NT2/D1 (cell line): Measurements from ENCODE around the gene ANKS3.

Experiments
- SUZ12 ChIP-seq: IDR thresholded peaks from 2 replicates; pipeline ENCODE4 v1.6.1; 2011; ENCODE audit not compliant: insufficient read length, insufficient read depth; ENCODE audit errors: extremely low read depth
- YY1 ChIP-seq: IDR thresholded peaks from 2 replicates; pipeline ENCODE4 v1.6.1; 2011; ENCODE audit not compliant: insufficient read length, insufficient read depth
- ZNF274 ChIP-seq: IDR thresholded peaks from 2 replicates; pipeline ENCODE4 v1.6.1; 2011; ENCODE audit warnings: mild to moderate bottlenecking, low read depth, low read length

GRCh38 chr16:4724661-4725270 is 9.3 kb downstream of the ANKS3 start:
- TF ChIP-seq YY1 (no peak), ZNF274 (no peak), SUZ12 (no peak)
